ENCODE measurements around the gene FOXI2. TPM values are rescaled to one million over a fixed set of nuclear protein-coding genes. Genes with fewer than 3 reads are reported as not detected.

The FOXI2 gene
- total RNA-seq, 1 donor from 2014 or later, result not detected

Other genes starting within 250 kb of the FOXI2 start
- not detected for gene NPS, start 187.9 kb upstream of the FOXI2 start, total RNA-seq (ENCODE audit: unreplicated experiment)
- gene CLRN3, start 155.8 kb downstream of the FOXI2 start, total RNA-seq (ENCODE audit: unreplicated experiment), result 0.31 TPM
- 117 TPM for gene PTPRE, start 169.9 kb downstream of the FOXI2 start, total RNA-seq (ENCODE audit: unreplicated experiment)